Neural progenitor cell (in vitro differentiated cells): Measurements from ENCODE around the gene CDC42BPA.

Experiments used
- CTCF ChIP-seq: fragments of 200-600 bp; sonication (generic); IDR thresholded peaks from 2 replicates; pipeline ENCODE4 v1.5.1; 2017; ENCODE audit warnings: antibody characterized with exemption, mild to moderate bottlenecking
- EZH2 ChIP-seq: fragments of 200-600 bp; sonication (generic); IDR thresholded peaks from 2 replicates; pipeline ENCODE4 v1.6.1; 2017; ENCODE audit warnings: antibody characterized with exemption, mild to moderate bottlenecking, moderate library complexity
- EZH2phosphoT487 ChIP-seq: fragments of 200-600 bp; sonication (generic); IDR thresholded peaks from 2 replicates; pipeline ENCODE4 v1.6.1; 2017; ENCODE audit warnings: antibody characterized with exemption

- TF ChIP-seq CTCF, result no peak
- TF ChIP-seq EZH2, result no peak
- no peak for TF ChIP-seq EZH2phosphoT487
Observed at GRCh38 chr1:227111782-227112181, 206.5 kb downstream of the CDC42BPA start.
